ENCODE results near the gene MDFIC2.
"Not testable (repeated sequence)": the region's sequence is repeated elsewhere in the genome, so short reads cannot be mapped to it uniquely, and the experiment has no call there.

MDFIC2 gene

GRCh38 chr3:70312336-70312735 is at the start of gene MDFIC2:
Gene MDFIC2 (minus strand): TSS chr3:70312638. CDS start chr3:70311973, 665 bp downstream.
- DNase-seq (ENCODE audit: low read depth): no peak

- no peak for DNase-seq (ENCODE audit: low read depth)
These were observed 48.7 kb upstream of the MDFIC2 start for GRCh38 chr3:70360979-70361760.

- no peak for DNase-seq (ENCODE audit: low read depth)
These were observed 47.3 kb upstream of the MDFIC2 start for GRCh38 chr3:70359711-70360110.

GRCh38 chr3:70358978-70359580 is 46.6 kb upstream of the MDFIC2 start:
- DNase-seq (ENCODE audit: low read depth): no peak

- DNase-seq (ENCODE audit: low read depth): no peak
These were observed 39.8 kb upstream of the MDFIC2 start for GRCh38 chr3:70352215-70352614.

- DNase-seq (ENCODE audit: low read depth): no peak
These were observed 29.7 kb upstream of the MDFIC2 start for GRCh38 chr3:70342149-70342548.

GRCh38 chr3:70336885-70337284 is 24.4 kb upstream of the MDFIC2 start:
- not testable (repeated sequence) for DNase-seq (ENCODE audit: low read depth)

- DNase-seq (ENCODE audit: low read depth): no peak
These were observed 20.6 kb upstream of the MDFIC2 start for GRCh38 chr3:70333080-70333479.

- no peak for DNase-seq (ENCODE audit: low read depth)
These were observed 2.6 kb upstream of the MDFIC2 start for GRCh38 chr3:70315021-70315420.

- no peak for DNase-seq (ENCODE audit: low read depth)
These were observed 1.6 kb downstream of the MDFIC2 start for GRCh38 chr3:70310809-70311208.

GRCh38 chr3:70309591-70309990 is 2.8 kb downstream of the MDFIC2 start:
- DNase-seq (ENCODE audit: low read depth): no peak

GRCh38 chr3:70308760-70309159 is 3.7 kb downstream of the MDFIC2 start:
- no peak for DNase-seq (ENCODE audit: low read depth)

- DNase-seq (ENCODE audit: low read depth): no peak
These were observed 5.7 kb downstream of the MDFIC2 start for GRCh38 chr3:70306736-70307135.

- DNase-seq (ENCODE audit: low read depth): no peak
These were observed 14.1 kb downstream of the MDFIC2 start for GRCh38 chr3:70298385-70298784.

GRCh38 chr3:70291097-70291482 is 21.3 kb downstream of the MDFIC2 start:
- DNase-seq (ENCODE audit: low read depth): no peak

GRCh38 chr3:70290431-70291096 is 21.9 kb downstream of the MDFIC2 start:
- DNase-seq (ENCODE audit: low read depth): not testable (repeated sequence)

- DNase-seq (ENCODE audit: low read depth): no peak
These were observed 30.8 kb downstream of the MDFIC2 start for GRCh38 chr3:70281663-70282062.

GRCh38 chr3:70277304-70277703 is 35.1 kb downstream of the MDFIC2 start:
- no peak for DNase-seq (ENCODE audit: low read depth)

- no peak for DNase-seq (ENCODE audit: low read depth)
These were observed 35.5 kb downstream of the MDFIC2 start for GRCh38 chr3:70276901-70277300.

GRCh38 chr3:70273492-70273891 is 38.9 kb downstream of the MDFIC2 start:
- no peak for DNase-seq (ENCODE audit: low read depth)

- DNase-seq (ENCODE audit: low read depth): no peak
These were observed 39.6 kb downstream of the MDFIC2 start for GRCh38 chr3:70272798-70273197.

- DNase-seq (ENCODE audit: low read depth): no peak
These were observed 48.2 kb downstream of the MDFIC2 start for GRCh38 chr3:70264122-70264780.

- no peak for DNase-seq (ENCODE audit: low read depth)
These were observed 51.2 kb downstream of the MDFIC2 start for GRCh38 chr3:70261283-70261682.

Data from T-helper 22 cell (primary cell).